Measurements from ENCODE around the gene ITPRIPL2.

DNA sequence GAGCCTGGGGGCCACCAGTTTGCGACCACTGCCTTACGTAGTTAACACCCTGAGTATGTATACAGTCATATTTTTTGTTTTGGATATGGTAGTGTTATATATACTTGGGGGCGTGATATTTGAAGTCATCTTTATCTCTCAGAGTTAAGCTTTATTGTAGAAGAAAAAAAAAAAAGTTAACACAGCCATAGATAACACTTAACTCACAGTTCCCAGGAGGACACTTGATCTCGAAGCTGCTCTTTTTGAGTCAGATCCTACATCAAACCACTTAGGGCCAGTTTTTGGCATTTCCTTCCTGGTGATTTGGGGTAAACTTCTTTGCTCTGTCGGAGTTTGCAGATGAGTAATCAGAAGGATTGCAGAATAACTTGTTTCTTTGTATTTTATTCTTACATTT, 5.8 kb downstream of the ITPRIPL2 start:
- TF ChIP-seq POLR2AphosphoS5 (IDR thresholded peaks at IDR 0.05; ENCODE audit: low read depth, low read length) (no peak), POLR2A (IDR thresholded peaks at IDR 0.05; ENCODE audit: low read depth, low read length) (no peak)

All from GM12891 (cell line).